Activated CD8-positive, alpha-beta memory T cell treated with anti-CD3 and anti-CD28 coated beads for 24 hours (primary cell): Measurements from ENCODE around the gene PCNT.
A peak's percentile ranks its signal among the peaks of the same experiment; 100 is the strongest.

ENCODE experiments used
- DNase-seq: peaks from one replicate; pipeline ENCODE4 v3.0.0-alpha.2; 2020

The PCNT gene

DNA sequence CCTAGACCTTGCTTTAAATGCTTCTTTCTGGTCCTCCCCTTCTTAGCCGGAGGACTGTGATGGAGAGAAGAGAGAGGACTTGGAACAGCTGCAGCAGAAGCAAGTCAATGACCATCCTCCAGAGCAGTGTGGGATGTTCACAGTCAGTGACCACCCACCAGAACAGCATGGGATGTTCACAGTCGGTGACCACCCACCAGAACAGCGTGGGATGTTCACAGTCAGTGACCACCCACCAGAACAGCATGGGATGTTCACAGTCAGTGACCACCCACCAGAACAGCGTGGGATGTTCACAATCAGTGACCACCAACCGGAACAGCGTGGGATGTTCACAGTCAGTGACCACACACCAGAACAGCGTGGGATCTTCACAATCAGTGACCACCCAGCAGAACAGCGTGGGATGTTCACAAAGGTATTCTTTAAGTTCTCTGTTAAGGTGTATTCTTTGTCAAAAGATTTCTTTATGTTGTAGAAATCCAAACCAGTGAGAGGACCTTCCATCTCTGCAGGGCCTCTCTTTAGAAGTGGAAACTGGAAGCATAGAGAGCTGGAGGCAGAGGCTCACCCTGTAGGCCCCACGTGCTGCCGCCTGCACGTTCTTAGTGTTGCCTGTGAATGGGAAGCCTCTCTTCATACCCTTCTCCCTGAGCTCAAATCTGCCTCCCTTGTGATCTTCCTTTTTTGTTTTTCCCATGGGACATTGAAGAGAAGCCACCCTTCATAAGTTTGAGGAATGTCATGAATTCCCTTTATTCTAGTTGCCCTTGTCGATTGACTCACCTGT lies 10.6 kb downstream of the PCNT start:
- DNase-seq, result no peak

DNA sequence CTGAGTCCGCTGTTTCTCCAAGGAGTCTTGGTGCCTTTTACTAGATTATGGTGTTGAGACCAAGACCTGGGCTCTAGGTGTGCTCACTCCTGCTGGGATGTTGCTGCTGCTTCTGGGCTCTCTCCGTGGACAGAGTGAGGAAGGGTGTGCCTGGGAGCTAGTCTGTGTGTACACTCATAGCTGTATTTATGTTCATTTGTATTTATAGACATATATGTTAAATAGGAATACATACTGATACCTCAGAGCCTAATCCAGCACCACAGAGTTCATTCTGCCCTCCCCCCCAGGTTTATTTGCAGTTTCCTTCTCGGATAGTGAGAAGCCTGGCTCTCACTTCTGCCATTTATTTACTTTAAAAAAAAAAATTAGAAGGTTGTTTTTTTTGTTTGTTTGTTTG lies 12.6 kb downstream of the PCNT start:
- DNase-seq, result no peak

DNA sequence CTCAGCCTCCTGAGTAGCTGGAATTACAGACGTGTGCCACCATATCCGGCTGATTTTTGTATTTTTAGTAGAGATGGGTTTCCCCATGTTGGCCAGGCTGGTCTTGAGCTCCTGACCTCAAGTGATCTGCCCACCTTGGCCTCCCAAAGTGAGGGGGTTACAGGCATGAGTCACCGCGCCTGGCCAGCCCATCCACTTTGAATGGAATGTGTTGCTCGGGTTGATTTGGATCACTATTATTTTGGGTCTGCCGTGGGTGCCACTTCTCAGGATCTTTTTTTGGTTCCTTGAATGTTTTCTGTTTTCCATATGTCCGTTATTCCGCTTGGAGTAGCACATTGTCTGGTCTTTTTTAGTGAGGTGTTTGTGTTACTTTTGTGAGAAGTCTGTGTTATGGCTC lies 17.0 kb downstream of the PCNT start:
- no peak for DNase-seq

DNA sequence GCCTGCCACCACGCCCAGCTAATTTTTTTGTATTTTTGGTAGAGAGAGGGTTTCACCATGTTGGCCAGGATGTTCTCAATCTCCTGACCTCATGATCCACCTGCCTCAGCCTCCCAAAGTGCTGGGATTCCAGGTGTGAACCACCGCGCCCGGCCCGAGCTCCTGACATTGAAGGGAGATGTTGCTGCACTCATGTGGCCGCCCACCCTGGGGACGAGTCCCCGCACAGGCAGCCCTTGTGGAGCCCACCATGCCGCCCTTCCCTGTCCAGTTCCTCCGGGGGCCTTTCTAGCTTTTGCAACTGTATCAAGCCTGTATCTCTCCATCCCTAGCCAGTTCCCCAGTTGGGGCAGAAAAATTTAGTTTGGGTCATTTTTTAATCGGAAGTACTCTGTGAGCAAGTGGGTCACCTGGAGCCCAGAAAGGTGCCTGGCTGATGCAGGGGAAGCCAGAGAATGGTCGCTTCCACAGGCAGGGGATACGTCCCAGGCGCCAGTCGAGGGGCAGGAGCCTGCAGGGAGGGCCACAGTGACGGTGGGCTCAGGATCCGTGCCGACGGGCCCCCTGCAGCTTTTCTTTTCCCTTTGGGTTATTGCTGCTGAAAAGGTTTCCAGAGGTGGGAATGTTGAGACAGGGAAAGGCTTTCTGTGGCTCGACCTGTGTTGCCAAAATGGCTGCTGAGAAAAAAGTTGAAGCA lies 20.4 kb downstream of the PCNT start:
- DNase-seq, result no peak

DNA sequence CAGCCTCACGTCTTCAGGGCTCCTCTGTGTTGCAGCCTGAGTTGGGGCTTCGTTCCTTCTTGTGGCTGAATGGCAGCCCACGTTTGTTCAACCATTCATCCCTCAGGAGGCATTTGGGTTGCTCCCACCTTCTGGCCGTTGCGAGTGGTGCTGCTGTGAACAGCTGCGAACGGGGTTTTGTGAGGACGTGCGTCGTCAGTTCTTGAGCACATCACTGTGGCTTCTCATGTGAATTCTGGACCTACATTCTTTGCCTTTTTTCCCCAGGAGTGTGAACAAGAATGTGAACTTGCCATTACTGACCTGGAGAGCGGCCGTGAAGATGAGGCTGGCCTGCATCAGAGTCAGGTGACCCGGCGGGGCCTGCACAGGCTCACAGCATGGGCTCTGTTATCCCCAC lies 21.9 kb downstream of the PCNT start:
- DNase-seq, result no peak

DNA sequence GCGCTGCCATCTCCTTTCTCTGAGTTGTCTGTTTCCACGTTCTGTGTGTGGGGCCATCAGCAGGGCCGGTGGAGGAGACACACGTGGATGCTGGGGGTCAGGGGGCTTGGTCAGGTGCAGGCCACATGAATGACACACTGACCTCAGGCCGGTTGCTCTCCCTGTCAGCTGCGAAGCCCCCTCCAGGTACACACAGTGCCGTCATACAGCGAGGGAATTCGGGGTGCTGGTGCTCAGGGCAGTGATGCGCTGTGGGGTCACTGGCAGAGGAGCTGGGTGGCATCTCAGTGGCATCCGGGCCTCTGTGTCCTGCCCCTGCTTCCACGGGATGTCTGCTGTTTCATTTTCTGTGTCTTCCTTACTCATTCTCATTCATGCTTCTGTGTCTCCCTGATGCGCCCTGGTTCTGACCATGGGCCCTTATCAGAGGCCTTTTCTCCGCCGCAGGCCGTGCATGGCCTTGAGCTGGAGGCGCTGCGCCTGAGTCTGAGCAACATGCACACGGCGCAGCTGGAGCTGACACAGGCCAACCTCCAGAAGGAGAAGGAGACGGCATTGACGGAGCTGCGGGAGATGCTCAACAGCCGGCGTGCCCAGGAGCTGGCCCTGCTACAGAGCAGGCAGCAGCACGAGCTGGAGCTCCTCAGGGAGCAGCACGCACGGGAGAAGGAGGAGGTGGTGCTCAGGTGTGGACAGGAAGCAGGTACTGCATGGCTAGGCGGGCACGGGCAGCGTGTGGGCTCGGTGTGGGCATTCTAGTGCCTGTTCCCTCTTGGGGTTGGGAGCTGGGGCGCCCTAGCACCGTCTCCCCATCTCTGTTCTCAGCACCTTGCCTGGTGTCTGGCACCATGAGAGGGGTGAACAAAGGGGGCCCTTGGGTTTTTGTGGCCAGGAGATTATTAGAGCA lies 22.6 kb downstream of the PCNT start:
- DNase-seq, result no peak

DNA sequence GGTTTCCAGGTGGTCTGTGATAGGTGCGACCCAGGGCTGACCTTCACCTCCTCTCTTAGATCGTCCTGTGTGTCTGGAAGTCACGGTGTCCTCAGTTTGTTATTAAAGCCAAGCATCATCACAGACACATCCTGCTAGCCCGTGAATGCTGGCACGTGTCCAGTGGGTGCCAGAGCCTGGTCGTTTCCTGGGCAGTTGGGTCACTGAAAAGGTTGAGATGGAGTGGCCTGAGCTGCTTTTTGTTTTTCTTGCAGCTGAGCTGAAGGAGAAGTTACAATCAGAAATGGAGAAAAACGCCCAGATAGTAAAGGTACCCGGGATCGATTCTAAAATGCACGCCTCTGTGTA lies 23.2 kb downstream of the PCNT start:
- no peak for DNase-seq

DNA sequence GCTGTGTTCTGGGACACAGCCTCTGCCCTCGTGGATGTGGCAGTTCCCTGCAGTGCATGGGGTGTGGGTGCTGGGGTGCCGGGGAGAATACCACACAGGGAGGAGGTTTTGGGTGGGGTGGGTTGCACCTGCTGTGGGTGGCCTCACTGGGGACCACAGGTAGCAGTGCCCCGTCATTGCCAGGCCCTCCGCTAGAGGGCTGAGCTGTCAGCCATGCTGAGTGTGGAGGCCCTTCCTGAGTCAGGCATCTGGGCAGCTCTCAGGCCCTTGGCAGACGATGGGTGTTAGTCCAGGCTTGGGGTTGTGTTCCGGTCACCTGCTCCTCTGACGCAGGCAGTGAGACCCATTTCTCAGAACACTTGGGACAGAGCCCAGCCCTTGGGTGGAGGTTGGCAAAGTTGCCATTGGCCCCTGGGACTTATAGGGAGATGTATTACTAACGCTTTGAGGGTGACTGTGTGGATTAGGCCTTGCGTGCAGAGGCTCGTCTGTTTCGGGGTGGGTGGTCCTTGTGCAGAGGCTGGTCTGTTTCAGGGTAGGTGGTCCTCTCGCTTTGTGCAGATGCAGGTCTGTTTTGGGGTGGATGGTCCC lies 23.9 kb downstream of the PCNT start:
- DNase-seq, result no peak

DNA sequence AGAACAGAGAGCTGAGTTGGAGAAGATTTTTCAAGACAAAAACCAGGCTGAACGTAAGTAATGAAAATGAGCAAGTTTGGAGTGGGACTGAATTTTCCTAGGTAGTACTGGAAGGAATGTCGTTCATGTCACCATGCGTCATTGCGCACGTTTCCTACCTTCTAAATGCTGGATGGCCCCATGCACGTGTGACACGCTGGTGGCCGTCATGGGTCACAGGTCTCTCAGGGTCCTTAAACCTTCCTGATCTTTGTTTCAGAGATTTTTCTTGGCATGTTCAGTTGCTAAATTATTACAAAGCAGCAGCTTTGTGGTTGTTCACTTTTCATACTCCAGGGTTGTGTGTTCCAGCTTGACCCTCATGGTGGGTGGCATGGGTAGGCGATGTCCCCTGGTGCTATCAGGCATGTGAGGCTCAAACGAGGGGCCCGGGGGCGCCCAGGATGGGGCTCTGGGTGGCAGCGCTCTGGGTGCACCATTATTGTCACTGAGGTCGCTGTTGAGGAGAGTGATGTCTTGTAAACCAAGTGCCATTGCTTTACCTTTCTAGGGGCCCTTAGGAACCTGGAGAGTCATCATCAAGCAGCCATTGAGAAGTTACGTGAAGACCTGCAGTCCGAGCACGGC lies 25.3 kb downstream of the PCNT start:
- no peak for DNase-seq

DNA sequence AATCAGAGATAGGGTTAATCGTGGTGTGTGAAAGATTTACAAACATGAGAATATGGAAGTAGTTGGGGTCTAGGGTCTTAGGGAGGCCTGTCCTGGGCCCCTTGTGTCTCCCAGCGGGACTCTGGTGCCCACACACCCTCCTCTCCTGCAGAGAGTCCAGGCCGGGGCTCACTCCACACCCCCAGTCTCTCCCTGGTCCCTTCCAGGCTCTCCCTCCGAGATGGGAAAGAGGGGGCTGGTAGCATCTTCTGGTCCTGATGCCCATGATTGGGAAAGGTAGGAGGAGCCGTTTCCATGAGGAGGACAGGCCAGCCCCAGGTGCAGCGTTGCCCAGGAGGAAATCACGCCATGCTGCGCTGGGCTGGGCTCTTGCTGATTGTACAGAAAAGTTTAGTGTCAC lies 26.6 kb downstream of the PCNT start:
- no peak for DNase-seq

DNA sequence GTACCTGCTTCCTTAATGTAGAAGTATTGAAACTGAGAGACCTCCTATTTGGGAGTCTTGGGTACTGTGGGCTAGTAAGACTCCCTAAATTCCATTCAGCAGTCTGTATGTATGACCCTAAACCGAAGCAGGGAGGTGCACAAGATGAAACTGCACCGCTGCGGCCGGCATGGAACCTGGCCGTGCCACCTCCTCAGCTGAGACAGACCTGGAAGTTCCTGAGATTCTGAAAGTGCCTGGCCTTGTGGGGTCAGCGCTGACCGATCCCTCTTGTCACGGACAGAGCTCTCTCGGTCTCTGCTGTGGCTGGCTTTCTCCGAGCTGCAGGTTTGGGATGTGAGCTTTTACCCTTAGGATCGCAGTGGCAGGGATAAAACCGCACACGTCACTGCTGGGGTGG lies 27.0 kb downstream of the PCNT start:
- no peak for DNase-seq

DNA sequence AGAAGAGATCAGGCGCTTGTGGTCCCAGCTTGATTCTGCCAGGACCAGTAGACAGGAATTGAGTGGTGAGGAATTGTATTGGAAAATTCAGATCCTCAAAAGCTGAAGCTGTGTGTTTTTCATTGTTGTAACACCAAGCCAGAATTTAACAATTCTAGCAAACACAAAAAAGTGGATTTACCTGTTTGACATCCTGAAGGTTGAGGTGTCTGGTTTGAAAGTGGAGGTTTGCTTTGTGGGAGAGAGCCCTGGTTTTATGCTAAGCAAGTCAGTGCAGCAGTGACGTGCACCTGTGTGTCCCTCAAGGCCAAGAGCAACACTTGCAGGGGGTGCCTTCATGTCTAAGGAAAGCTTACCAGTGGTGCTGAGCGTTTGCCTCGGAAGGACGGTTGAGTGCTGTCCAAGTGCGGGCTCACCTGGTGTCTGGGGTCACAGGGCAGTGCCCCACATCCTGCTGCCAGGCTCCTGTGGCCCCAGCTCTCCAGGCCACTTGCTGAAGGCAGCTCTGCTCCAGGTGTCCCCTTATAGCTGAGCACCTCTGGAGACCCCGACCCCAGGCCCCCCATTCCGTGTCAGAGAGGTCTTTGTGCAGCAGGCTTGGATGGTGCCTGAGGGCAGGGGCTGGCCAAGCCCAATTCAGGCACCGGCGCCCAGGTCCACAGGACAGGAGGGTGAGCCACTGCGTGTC lies 27.7 kb downstream of the PCNT start:
- DNase-seq, result no peak

DNA sequence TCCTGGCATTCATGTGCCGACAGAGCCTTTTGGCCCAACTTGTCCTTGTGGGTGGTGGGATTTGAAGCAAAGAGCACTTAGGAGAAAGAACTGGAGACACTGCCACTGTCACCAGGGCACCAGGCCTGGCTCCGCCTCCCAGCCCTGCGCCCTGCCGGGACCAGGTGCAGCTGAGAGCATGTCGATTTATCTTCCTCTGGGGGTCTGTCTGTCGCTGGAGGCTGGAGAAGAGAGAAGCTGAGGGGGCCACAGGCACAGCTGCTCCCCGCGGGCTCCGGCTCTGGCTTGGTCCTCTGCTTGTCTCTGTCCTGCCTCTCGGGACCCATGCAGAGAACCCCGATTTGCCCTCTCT lies 28.2 kb downstream of the PCNT start:
- DNase-seq, result no peak

DNA sequence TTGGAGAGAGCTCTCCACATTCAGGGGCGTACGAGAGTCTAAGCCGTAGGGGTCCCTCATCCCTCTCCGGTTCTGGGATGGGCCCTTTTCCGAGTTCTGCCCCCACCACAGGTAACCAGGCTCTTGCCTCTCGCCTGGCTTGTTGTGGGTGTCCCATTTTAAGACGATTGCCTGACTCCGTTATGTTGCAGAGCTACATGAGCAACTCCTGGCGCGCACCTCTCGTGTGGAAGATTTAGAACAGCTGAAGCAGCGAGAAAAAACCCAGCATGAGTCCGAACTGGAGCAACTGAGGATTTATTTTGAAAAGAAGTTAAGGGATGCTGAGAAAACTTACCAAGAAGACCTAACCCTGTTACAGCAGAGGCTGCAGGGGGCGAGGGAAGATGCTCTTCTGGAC lies 29.0 kb downstream of the PCNT start:
- no peak for DNase-seq

DNA sequence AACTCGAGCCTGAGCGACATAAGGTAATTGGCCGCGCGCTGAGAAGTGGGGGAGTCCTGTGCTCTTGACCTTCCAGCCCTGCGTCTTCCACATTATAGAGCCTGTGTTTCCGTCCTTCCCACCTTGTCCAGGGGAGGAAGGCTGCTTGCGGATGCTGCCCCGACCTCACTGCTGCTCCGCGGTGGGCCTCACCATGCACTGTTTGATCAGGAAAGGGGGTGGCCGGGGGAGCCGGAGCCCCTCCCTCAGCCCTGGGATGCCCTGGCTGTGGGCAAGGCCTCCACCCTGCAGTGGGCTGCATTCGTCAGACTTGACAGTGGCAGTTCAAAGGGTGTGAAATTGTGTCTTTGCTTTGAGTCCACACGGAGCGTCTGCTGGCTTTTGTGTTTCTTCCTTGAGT lies 30.1 kb downstream of the PCNT start:
- no peak for DNase-seq

DNA sequence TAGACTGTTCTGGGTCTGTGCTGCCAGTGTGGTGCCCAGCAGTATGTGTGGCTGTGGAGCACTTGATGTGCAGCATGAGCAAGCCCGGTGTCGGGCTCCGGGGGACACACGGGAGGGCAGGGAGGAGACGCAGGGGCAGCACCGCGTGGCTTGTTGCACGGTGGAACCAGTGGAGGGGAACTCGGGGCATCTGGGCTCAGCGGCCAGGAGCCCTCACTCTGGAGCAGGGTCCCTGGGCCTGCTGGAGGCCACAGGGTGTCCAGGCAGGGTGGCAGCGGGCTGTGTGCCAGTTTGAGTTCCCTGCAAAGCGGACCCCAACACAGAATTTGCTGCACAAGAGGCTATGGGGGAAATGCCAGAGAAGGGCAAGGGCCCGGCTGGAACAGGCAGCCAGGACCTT lies 30.6 kb downstream of the PCNT start:
- no peak for DNase-seq

DNA sequence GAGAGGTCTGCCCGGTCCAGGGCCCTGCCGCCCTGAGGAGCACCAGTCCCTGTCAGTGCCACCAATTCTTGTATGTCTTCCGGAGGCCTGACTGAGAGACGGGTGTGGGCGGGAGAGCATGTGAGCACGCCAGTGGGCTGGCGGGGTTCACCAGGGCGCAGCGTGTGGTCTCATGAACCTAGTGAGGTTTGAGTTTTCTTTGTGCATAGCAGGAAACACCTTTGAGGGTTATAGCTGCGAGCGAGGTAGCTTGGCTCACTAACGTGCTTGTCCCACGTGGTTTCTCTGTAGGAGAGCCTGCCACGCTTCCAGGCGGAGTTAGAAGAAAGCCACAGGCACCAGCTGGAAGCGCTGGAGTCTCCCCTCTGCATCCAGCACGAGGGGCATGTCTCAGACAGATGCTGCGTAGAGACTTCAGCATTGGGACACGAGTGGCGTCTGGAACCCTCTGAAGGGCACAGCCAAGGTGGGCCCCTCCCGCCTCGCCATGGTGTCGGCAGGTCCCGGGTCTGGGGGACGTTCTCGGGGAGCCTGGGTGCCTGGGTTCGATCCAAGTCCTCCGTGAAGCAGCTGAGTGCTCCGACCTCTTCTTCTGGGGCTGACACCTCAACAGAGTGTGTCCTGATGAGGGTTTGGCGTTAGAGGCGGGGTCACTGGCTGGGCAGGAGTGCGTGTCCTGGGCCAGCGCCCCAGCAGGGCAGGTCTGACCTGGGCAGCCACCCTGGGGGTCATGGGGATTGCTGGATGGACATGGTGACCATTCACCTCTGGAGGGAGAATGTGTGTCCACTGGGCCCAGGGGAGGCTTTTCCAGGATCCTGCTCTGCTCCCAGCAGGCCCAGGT lies 31.4 kb downstream of the PCNT start:
- peak; percentile 68 for DNase-seq

DNA sequence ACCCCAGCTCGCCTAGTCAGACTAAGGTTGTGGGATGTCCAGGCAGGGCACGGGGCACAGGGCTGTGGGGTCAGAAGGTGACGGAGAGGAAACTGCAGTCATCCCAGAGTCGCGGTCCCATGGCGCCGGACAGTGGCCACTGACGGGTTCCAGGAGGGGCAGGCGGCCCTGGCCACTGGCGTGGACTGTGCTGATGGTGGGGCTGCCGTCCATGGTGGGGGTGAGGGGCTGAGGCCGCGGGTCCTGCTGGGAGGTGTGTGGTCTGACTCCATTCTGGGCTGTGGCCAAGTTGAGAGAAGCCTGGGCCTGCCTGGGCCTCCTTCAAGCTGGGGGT lies 32.0 kb downstream of the PCNT start:
- DNase-seq, result no peak

DNA sequence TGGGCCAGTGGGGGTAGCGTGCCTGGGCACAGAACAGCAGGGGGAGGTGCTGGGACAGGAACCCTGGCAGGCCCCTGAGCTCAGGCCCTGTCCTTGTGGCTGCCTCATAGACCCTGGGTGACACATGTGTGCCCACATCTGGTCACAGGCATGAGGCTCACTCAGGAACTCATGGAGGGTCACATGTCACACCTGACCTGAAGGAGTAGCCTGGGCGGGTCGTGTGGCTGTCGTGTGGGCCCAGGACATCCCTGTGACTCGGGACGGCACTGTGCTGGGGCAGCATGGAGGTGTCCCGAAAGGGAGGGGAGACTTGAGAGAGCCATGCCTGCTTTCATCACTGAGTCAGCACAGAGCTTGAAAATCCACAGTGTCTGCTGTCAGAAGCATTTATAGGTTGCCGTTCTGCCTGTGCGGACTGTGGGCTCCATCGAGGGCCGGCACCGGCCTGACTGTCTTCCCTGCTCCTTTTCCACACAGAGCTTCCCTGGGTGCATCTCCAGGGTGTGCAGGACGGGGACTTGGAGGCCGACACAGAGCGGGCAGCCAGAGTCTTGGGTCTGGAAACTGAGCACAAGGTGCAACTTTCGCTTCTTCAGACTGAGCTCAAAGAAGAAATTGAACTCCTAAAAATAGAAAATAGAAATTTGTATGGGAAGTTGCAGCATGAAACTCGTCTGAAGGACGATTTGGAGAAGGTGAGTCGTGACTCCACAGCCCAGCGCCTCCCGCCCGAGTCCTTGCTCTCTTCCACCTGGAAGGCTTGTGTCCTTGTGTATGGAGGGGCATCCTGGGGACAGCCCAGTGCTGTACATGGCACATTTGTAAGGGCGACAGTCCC lies 32.8 kb downstream of the PCNT start:
- DNase-seq, result no peak

DNA sequence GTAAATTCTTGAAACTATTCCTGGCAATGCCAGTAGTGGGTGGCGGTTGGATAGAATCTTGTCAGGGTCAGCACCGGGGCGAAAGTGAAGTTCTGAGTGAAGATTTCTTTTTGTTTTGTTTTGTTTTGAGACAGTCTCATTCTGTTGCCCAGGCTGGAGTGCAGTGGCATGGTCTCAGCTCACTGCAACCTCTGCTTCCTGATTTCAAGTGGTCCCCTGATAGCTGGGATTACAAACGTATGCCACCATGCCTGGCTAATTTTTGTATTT lies 33.3 kb downstream of the PCNT start:
- DNase-seq, result no peak
